ENCODE results near the gene FNDC3B.
"Not testable (repeated sequence)": the region's sequence is repeated elsewhere in the genome, so short reads cannot be mapped to it uniquely, and the experiment has no call there.

FNDC3B gene

DNA sequence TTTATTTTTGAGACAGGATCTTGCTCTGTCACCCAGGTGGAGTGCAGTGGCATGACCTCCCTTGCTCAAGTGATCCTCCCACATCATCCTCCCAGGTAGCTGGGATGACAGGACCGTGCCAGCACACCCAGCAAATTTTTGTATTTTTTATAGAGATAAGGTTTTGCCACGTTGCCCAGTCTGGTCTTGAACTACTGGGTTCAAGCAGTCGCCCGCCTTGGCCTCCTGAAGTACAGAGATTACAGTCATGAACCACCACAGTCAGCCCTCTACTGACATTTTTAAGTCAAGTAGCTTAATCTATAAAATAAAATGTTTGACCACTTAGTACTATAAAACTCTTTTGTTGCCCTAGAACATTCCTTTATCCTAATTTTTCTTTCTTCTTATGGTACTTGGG lies 198.8 kb downstream of the FNDC3B start:
- Histone ChIP-seq H3K4me3 (ENCODE audit: low read depth, low read length, poor library complexity, severe bottlenecking) (no peak overlapping the region), H3K4me1 (ENCODE audit: insufficient read depth, low read length, severe bottlenecking) (no peaks in the 10 kb centered on the region), H3K9me2 (ENCODE audit: low read depth, low read length) (no peaks in the 10 kb centered on the region), H3K4me2 (ENCODE audit: low read length) (no peak overlapping the region), H3K79me2 (ENCODE audit: insufficient read depth, low read length) (no peaks in the 10 kb centered on the region), H4K20me1 (ENCODE audit: insufficient read depth, low read length) (no peaks in the 10 kb centered on the region), H3K27me3 (ENCODE audit: insufficient read depth, low read length) (no peaks in the 10 kb centered on the region; the same call in 1 of the 2 replicates), H3K9ac (ENCODE audit: low read length) (no peak overlapping the region), H2AFZ (ENCODE audit: low read length) (no peak overlapping the region), H3F3A (ENCODE audit: insufficient read depth, low read length) (no peaks in the 10 kb centered on the region), H3K36me3 (ENCODE audit: insufficient read depth, low read length) (no peaks in the 10 kb centered on the region), H3K9me3 (ENCODE audit: low read length) (no peaks in the 10 kb centered on the region; the same call in 1 of the 2 replicates), H3K27ac (ENCODE audit: low read depth, low read length, poor library complexity, severe bottlenecking) (no peak overlapping the region)
- TF ChIP-seq, protein P1, sequence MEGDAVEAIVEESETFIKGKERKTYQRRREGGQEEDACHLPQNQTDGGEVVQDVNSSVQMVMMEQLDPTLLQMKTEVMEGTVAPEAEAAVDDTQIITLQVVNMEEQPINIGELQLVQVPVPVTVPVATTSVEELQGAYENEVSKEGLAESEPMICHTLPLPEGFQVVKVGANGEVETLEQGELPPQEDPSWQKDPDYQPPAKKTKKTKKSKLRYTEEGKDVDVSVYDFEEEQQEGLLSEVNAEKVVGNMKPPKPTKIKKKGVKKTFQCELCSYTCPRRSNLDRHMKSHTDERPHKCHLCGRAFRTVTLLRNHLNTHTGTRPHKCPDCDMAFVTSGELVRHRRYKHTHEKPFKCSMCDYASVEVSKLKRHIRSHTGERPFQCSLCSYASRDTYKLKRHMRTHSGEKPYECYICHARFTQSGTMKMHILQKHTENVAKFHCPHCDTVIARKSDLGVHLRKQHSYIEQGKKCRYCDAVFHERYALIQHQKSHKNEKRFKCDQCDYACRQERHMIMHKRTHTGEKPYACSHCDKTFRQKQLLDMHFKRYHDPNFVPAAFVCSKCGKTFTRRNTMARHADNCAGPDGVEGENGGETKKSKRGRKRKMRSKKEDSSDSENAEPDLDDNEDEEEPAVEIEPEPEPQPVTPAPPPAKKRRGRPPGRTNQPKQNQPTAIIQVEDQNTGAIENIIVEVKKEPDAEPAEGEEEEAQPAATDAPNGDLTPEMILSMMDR (IDR thresholded peaks at IDR 0.05; ENCODE audit: low read length), result no peak
- TF ChIP-seq EZH2 (IDR thresholded peaks at IDR 0.05; ENCODE audit: borderline replicate concordance, low read length), result no peak

DNA sequence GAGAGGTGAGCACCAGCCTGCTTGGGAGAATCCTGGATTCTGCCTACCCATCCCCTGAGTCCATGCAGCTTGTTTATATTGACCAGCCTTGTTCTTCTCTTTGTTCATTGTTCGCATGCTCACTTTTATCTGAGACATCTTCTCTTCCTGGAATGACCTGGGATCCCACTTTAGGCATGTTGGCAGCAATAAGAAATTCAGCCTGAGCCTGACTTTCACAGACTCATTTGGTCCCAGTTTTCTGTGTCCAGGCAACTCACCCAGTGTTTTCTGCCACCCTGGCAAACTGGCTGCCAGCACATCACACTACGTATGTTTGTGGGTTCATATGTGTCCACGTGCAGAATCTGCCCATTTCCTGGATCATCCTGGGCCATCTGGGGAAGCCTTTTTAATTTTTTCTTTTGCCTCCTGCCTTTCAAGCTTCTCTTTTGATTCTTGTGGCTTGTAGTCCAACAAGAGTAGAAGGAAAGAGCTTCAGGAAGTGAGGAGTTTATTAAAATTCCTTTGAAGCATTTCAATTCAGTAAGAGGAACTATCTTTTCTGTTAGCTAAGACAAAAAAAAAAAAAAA lies 199.9 kb downstream of the FNDC3B start:
- Histone ChIP-seq H2AFZ (ENCODE audit: low read length) (no peak overlapping the region), H3K27ac (ENCODE audit: low read depth, low read length, poor library complexity, severe bottlenecking) (no peak overlapping the region), H3K4me2 (ENCODE audit: low read length) (no peak overlapping the region), H3K9me2 (ENCODE audit: low read depth, low read length) (no peaks in the 10 kb centered on the region), H3F3A (ENCODE audit: insufficient read depth, low read length) (no peaks in the 10 kb centered on the region), H3K4me1 (ENCODE audit: insufficient read depth, low read length, severe bottlenecking) (no peaks in the 10 kb centered on the region), H3K27me3 (ENCODE audit: insufficient read depth, low read length) (no peaks in the 10 kb centered on the region; the same call in 1 of the 2 replicates), H3K36me3 (ENCODE audit: insufficient read depth, low read length) (no peaks in the 10 kb centered on the region), H3K79me2 (ENCODE audit: insufficient read depth, low read length) (no peaks in the 10 kb centered on the region), H3K9ac (ENCODE audit: low read length) (no peak overlapping the region), H4K20me1 (ENCODE audit: insufficient read depth, low read length) (no peaks in the 10 kb centered on the region), H3K4me3 (ENCODE audit: low read depth, low read length, poor library complexity, severe bottlenecking) (no peak overlapping the region), H3K9me3 (ENCODE audit: low read length) (no peaks in the 10 kb centered on the region; the same call in 1 of the 2 replicates)
- TF ChIP-seq EZH2 (IDR thresholded peaks at IDR 0.05; ENCODE audit: borderline replicate concordance, low read length), result no peak
- TF ChIP-seq, protein P1 (IDR thresholded peaks at IDR 0.05; ENCODE audit: low read length), result no peak

DNA sequence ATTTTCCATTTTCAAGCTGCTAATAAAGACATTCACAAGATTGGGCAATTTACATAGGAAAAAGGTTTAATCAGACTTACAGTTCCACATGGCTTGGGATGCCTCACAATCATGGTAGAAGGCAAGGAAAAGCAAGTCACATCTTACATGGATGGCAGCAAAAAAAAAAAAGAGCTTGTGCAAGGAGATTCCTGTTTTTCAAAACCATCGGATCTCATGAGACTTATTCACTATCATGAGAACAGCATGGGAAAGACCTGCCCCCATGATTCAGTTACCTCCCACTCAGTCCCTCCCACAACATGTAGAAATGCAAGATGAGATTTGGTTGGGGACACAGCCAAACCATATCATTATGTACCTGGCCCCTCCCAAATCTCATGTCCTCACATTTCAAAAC lies 202.0 kb downstream of the FNDC3B start:
- Histone ChIP-seq H3K4me1 (ENCODE audit: insufficient read depth, low read length, severe bottlenecking) (no peaks in the 10 kb centered on the region), H3F3A (ENCODE audit: insufficient read depth, low read length) (no peaks in the 10 kb centered on the region), H3K27me3 (ENCODE audit: insufficient read depth, low read length) (no peaks in the 10 kb centered on the region; the same call in 1 of the 2 replicates), H3K9me3 (ENCODE audit: low read length) (no peaks in the 10 kb centered on the region; the same call in 1 of the 2 replicates), H4K20me1 (ENCODE audit: insufficient read depth, low read length) (no peaks in the 10 kb centered on the region), H3K4me2 (ENCODE audit: low read length) (no peak overlapping the region), H3K27ac (ENCODE audit: low read depth, low read length, poor library complexity, severe bottlenecking) (no peak overlapping the region), H2AFZ (ENCODE audit: low read length) (no peak overlapping the region), H3K79me2 (ENCODE audit: insufficient read depth, low read length) (no peaks in the 10 kb centered on the region), H3K36me3 (ENCODE audit: insufficient read depth, low read length) (no peaks in the 10 kb centered on the region), H3K4me3 (ENCODE audit: low read depth, low read length, poor library complexity, severe bottlenecking) (no peak overlapping the region), H3K9ac (ENCODE audit: low read length) (no peak overlapping the region), H3K9me2 (ENCODE audit: low read depth, low read length) (no peaks in the 10 kb centered on the region)
- TF ChIP-seq EZH2 (IDR thresholded peaks at IDR 0.05; ENCODE audit: borderline replicate concordance, low read length), result no peak
- TF ChIP-seq, protein P1 (IDR thresholded peaks at IDR 0.05; ENCODE audit: low read length), result no peak

GRCh38 chr3:172242471-172242870 lies 203.1 kb downstream of the FNDC3B start:
- not testable (repeated sequence) for H3K27ac ChIP-seq (ENCODE audit: low read depth, low read length, poor library complexity, severe bottlenecking); H3K79me2 ChIP-seq (ENCODE audit: insufficient read depth, low read length)

DNA sequence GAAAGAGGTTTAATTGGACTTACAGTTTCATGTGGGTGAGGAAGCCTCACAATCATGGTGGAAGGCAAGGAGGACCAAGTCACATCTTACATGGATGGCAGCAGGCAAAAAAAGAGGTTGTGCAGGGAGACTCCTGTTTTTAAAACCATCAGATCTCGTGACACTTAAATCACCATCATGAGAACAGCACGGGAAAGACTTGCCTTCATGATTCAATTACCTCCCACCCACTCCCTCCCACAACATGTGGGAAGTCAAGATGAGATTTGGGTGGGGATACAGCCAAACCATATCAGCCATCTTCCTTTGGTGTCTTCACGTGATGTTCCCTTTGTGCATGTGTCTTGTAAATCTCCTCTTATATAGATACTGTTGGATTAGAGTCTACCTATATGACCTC lies 204.0 kb downstream of the FNDC3B start:
- not testable (repeated sequence) for H3K9me3 ChIP-seq (ENCODE audit: low read length); H3K9ac ChIP-seq (ENCODE audit: low read length); H3K79me2 ChIP-seq (ENCODE audit: insufficient read depth, low read length); H3K9me2 ChIP-seq (ENCODE audit: low read depth, low read length); H3K36me3 ChIP-seq (ENCODE audit: insufficient read depth, low read length); H3K27me3 ChIP-seq (ENCODE audit: insufficient read depth, low read length); H4K20me1 ChIP-seq (ENCODE audit: insufficient read depth, low read length); H3K4me1 ChIP-seq (ENCODE audit: insufficient read depth, low read length, severe bottlenecking); H3F3A ChIP-seq (ENCODE audit: insufficient read depth, low read length); H3K4me3 ChIP-seq (ENCODE audit: low read depth, low read length, poor library complexity, severe bottlenecking); H3K4me2 ChIP-seq (ENCODE audit: low read length); H2AFZ ChIP-seq (ENCODE audit: low read length); H3K27ac ChIP-seq (ENCODE audit: low read depth, low read length, poor library complexity, severe bottlenecking)

More at GRCh38 chr3:172242471-172242870, 203.1 kb downstream of the FNDC3B start:
- H3F3A ChIP-seq (ENCODE audit: insufficient read depth, low read length); H3K4me1 ChIP-seq (ENCODE audit: insufficient read depth, low read length, severe bottlenecking); H3K9me2 ChIP-seq (ENCODE audit: low read depth, low read length); H3K27me3 ChIP-seq (ENCODE audit: insufficient read depth, low read length); H3K9me3 ChIP-seq (ENCODE audit: low read length); H3K4me3 ChIP-seq (ENCODE audit: low read depth, low read length, poor library complexity, severe bottlenecking); H4K20me1 ChIP-seq (ENCODE audit: insufficient read depth, low read length); H3K36me3 ChIP-seq (ENCODE audit: insufficient read depth, low read length); H3K9ac ChIP-seq (ENCODE audit: low read length); H2AFZ ChIP-seq (ENCODE audit: low read length); H3K4me2 ChIP-seq (ENCODE audit: low read length): not testable (repeated sequence)

Measured in OCI-LY1 (cell line).